SK-N-SH (cell line): ENCODE data around the gene TRIML1.

Experiments used
- CHD2 ChIP-seq: fragments of 150-350 bp; IDR thresholded peaks from 2 replicates; pipeline ENCODE4 v1.6.1; 2018; ENCODE audit warnings: low read length; ENCODE audit not compliant: partially characterized antibody
- CTCF ChIP-seq: fragments of 200-600 bp; sonication (generic); IDR thresholded peaks from 2 replicates; pipeline ENCODE4 v1.6.1; 2017; ENCODE audit warnings: antibody characterized with exemption, mild to moderate bottlenecking, moderate library complexity
- ELF1 ChIP-seq: IDR thresholded peaks from 2 replicates; pipeline ENCODE4 v1.4.0; 2012
- EP300 ChIP-seq, 2 experiments: IDR thresholded peaks; 2 replicates each; pipeline versions ENCODE4 v1.4.0 to v1.6.1; 2012; ENCODE audit warnings: borderline replicate concordance in 1 of 2, low read depth in 1 of 2, low read length in 1 of 2
- EZH2phosphoT487 ChIP-seq: fragments of 200-600 bp; sonication (generic); IDR thresholded peaks from 2 replicates; pipeline ENCODE4 v1.6.1; 2017; ENCODE audit warnings: low read depth, mixed run types, mild to moderate bottlenecking, antibody characterized with exemption, moderate library complexity, borderline replicate concordance
- FOXM1 ChIP-seq: IDR thresholded peaks from 2 replicates; pipeline ENCODE4 v1.4.0; 2012; ENCODE audit warnings: low read depth, mild to moderate bottlenecking
- POLR2AphosphoS5 ChIP-seq: IDR thresholded peaks from 2 replicates; pipeline ENCODE4 v1.6.1; 2012; ENCODE audit warnings: low read depth, low read length
- RFX5 ChIP-seq: IDR thresholded peaks from 2 replicates; pipeline ENCODE4 v1.6.1; 2012; ENCODE audit warnings: mild to moderate bottlenecking, improper control_type of control experiment, low read length
- YY1 ChIP-seq: IDR thresholded peaks from 2 replicates; pipeline ENCODE4 v1.4.0; 2012; ENCODE audit warnings: low read depth, mild to moderate bottlenecking
- TF ChIP-seq, protein P1 (sequence below): IDR thresholded peaks from 2 replicates; pipeline ENCODE4 v1.6.1; 2012; ENCODE audit warnings: mild to moderate bottlenecking, low read depth, low read length, moderate library complexity

DNA sequence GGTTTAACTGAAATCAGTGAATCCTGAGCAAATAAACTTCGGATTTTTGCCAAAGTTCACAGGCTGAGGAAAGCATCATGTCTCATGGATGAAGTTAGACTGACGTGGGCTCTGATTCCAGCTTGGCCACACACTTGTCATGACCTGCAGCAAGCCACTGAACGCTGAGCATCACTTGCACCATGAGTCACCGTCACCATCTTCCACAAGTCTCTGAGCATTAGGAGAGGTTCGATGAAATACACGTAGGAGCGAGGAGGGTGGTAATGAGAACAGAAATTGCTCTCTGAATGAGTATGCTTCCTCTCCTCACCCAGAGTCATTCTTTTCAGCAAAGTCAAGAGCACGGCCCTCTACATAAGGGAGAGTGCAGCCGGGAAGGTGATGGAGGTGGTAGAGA lies 26.1 kb upstream of the TRIML1 start:
- TF ChIP-seq CTCF (no peak), ELF1 (no peak), EZH2phosphoT487 (no peak), YY1 (no peak), EP300 (IDR thresholded peaks at IDR 0.05; ENCODE audit: borderline replicate concordance in 1 of 2, low read depth in 1 of 2, low read length in 1 of 2) (no peak), FOXM1 (no peak), POLR2AphosphoS5 (no peak), RFX5 (no peak), CHD2 (no peak)
- TF ChIP-seq, protein P1, sequence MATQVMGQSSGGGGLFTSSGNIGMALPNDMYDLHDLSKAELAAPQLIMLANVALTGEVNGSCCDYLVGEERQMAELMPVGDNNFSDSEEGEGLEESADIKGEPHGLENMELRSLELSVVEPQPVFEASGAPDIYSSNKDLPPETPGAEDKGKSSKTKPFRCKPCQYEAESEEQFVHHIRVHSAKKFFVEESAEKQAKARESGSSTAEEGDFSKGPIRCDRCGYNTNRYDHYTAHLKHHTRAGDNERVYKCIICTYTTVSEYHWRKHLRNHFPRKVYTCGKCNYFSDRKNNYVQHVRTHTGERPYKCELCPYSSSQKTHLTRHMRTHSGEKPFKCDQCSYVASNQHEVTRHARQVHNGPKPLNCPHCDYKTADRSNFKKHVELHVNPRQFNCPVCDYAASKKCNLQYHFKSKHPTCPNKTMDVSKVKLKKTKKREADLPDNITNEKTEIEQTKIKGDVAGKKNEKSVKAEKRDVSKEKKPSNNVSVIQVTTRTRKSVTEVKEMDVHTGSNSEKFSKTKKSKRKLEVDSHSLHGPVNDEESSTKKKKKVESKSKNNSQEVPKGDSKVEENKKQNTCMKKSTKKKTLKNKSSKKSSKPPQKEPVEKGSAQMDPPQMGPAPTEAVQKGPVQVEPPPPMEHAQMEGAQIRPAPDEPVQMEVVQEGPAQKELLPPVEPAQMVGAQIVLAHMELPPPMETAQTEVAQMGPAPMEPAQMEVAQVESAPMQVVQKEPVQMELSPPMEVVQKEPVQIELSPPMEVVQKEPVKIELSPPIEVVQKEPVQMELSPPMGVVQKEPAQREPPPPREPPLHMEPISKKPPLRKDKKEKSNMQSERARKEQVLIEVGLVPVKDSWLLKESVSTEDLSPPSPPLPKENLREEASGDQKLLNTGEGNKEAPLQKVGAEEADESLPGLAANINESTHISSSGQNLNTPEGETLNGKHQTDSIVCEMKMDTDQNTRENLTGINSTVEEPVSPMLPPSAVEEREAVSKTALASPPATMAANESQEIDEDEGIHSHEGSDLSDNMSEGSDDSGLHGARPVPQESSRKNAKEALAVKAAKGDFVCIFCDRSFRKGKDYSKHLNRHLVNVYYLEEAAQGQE: no peak
